Endothelial cell of umbilical vein (primary cell): Measurements from ENCODE around the gene ZNF892. TPM values are rescaled to one million over a fixed set of nuclear protein-coding genes. Genes with fewer than 3 reads are reported as not detected.

ENCODE experiments used
- BruUV-seq: library from RNA; stranded (reverse); fragments of 400-500 nt; replicated peaks from 2 replicates; lab custom pipeline; 2021; lab: Mats Ljungman, UMichigan
- CTCF ChIA-PET: fragments of 300-600, 350-600 bp; sonication (Branson Sonifier 250); formaldehyde crosslinking; loops from one replicate; lab custom pipeline; 2021; ENCODE audit warnings: antibody characterized with exemption, inconsistent platforms; lab: Charles Lee
- POLR2A ChIA-PET: fragments of 300-600, 350-600 bp; sonication (Branson Sonifier 250); formaldehyde crosslinking; loops from one replicate; lab custom pipeline; 2021; ENCODE audit warnings: antibody characterized with exemption, inconsistent platforms; lab: Charles Lee
- DNase-seq: peaks from one replicate; pipeline ENCODE4 v3.0.0-alpha.2; 2011; ENCODE audit warnings: low read depth, low spot score
- FAIRE-seq: peaks from 2 replicates; lab custom pipeline; 2011; peaks lifted over from hg19 to GRCh38; lab: Jason Lieb, UNC
- H2AFZ ChIP-seq: 2 replicates; pipeline ENCODE4 v1.6.0; 2012; ENCODE audit warnings: low read depth, low read length, control low read depth, inconsistent platforms
- H3K27ac ChIP-seq: 2 replicates; pipeline ENCODE4 v1.5.1; 2011; ENCODE audit warnings: low read depth, mild to moderate bottlenecking, control low read depth, low read length, moderate library complexity; ENCODE audit not compliant: insufficient read depth
- H3K27me3 ChIP-seq, 2 experiments: 2 replicates each; pipeline versions ENCODE4 v1.6.0 to v1.6.1; 2011; ENCODE audit warnings: low read length in 2 of 2, mixed read lengths in 1 of 2; ENCODE audit not compliant: control insufficient read depth in 2 of 2, insufficient read depth in 2 of 2
- H3K36me3 ChIP-seq, 2 experiments: 2 replicates in 1 of 2; 3 replicates in 1 of 2; pipeline ENCODE4 v1.5.1; 2011; ENCODE audit warnings: low read length in 2 of 2, mild to moderate bottlenecking in 1 of 2, moderate library complexity in 1 of 2; ENCODE audit not compliant: control insufficient read depth in 2 of 2, insufficient read depth in 2 of 2; ENCODE audit errors: extremely low read depth in 1 of 2
- H3K4me1 ChIP-seq: 3 replicates; pipeline ENCODE4 v1.5.1; 2011; ENCODE audit warnings: mild to moderate bottlenecking, low read length; ENCODE audit not compliant: control insufficient read depth, insufficient read depth; ENCODE audit errors: extremely low read depth
- H3K4me2 ChIP-seq: 2 replicates; pipeline ENCODE4 v1.6.1; 2011; ENCODE audit warnings: low read length, control low read depth, mixed read lengths; ENCODE audit not compliant: insufficient read depth
- H3K4me3 ChIP-seq, 3 experiments: fragments of 200-600 bp in 1 of 3; sonication (generic), shearing (Covaris generic) in 1 of 3; replicated peaks in 1 of 3; 2 replicates each; pipeline ENCODE4 v1.5.1; 2011 to 2016; ENCODE audit warnings: control low read depth in 3 of 3, low read length in 3 of 3, mild to moderate bottlenecking in 2 of 3, inconsistent platforms in 1 of 3, low read depth in 1 of 3, moderate library complexity in 1 of 3; ENCODE audit not compliant: insufficient read depth in 1 of 3
- H3K79me2 ChIP-seq: 2 replicates; pipeline ENCODE4 v1.6.0; 2012; ENCODE audit warnings: low read length, inconsistent platforms; ENCODE audit not compliant: control insufficient read depth, insufficient read depth
- H3K9ac ChIP-seq: replicated peaks from 2 replicates; pipeline ENCODE3; 2011; ENCODE audit warnings: low read length, control low read depth; ENCODE audit not compliant: insufficient read depth; ENCODE audit errors: extremely low read depth
- H3K9me1 ChIP-seq: replicated peaks from 3 replicates; pipeline ENCODE4 v1.6.0; 2011; ENCODE audit warnings: mild to moderate bottlenecking, low read length; ENCODE audit not compliant: control insufficient read depth, insufficient read depth; ENCODE audit errors: extremely low read depth
- H3K9me3 ChIP-seq: replicated peaks from 2 replicates; pipeline ENCODE4 v1.5.1; 2012; ENCODE audit warnings: low read length, inconsistent platforms; ENCODE audit not compliant: control insufficient read depth, insufficient read depth
- H4K20me1 ChIP-seq: replicated peaks from 2 replicates; pipeline ENCODE3; 2011; ENCODE audit warnings: mild to moderate bottlenecking, low read length; ENCODE audit not compliant: control insufficient read depth, insufficient read depth; ENCODE audit errors: extremely low read depth
- EZH2 ChIP-seq: IDR thresholded peaks from 2 replicates; pipeline ENCODE4 v1.6.1; 2012; ENCODE audit warnings: borderline replicate concordance, low read depth, mild to moderate bottlenecking, moderate library complexity, low read length, inconsistent platforms; ENCODE audit not compliant: severe bottlenecking
- FOS ChIP-seq: IDR thresholded peaks from 2 replicates; pipeline ENCODE4 v1.6.1; 2011; ENCODE audit warnings: mild to moderate bottlenecking, low read length, moderate library complexity, borderline replicate concordance; ENCODE audit not compliant: insufficient read depth
- GATA2 ChIP-seq: IDR thresholded peaks from 2 replicates; pipeline ENCODE4 v1.7.0; 2011; ENCODE audit warnings: low read depth, mild to moderate bottlenecking, moderate library complexity, mixed read lengths, low read length; ENCODE audit not compliant: insufficient read length, insufficient read depth
- JUN ChIP-seq: IDR thresholded peaks from 2 replicates; pipeline ENCODE4 v1.6.1; 2011; ENCODE audit warnings: borderline replicate concordance, low read depth; ENCODE audit not compliant: insufficient read length, insufficient read depth
- MAX ChIP-seq: IDR thresholded peaks from 2 replicates; pipeline ENCODE4 v1.6.1; 2011; ENCODE audit not compliant: insufficient read depth, insufficient read length
- MYC ChIP-seq: IDR thresholded peaks from one replicate; pipeline ENCODE4 v1.6.1; 2011; ENCODE audit warnings: mild to moderate bottlenecking, low read depth, low read length
- POLR2A ChIP-seq: IDR thresholded peaks from 2 replicates; pipeline ENCODE4 v1.6.1; 2012; ENCODE audit warnings: low read depth, mild to moderate bottlenecking, control low read depth, low read length
- POLR2AphosphoS5 ChIP-seq: IDR thresholded peaks from 2 replicates; pipeline ENCODE4 v1.6.1; 2012; ENCODE audit warnings: low read depth, mild to moderate bottlenecking, control low read depth, low read length, moderate library complexity; ENCODE audit not compliant: insufficient read depth
- dilution Hi-C: fragments of 300-500 bp; cut with MboI; formaldehyde crosslinking; loops from one replicate; pipeline ENCODE4 v1.15.0; 2019; ENCODE audit warnings: low sequenced_read_pairs; ENCODE audit not compliant: extremely low pct_ligation_motif_present
- intact Hi-C: fragments of 100-400 bp; cut with micrococcal nuclease; formaldehyde crosslinking; loops from one replicate; pipeline ENCODE4 v1.10.0; 2022
- polyA plus RNA-seq, 4 experiments: library from polyadenylated mRNA; depleted of rRNA in 3 of 4; stranded (reverse) in 3 of 4; unstranded in 1 of 4; fragments of >200 nt; gene quantifications; 2 replicates each; pipeline versions ENCODE4 v1.2.1 to v1.2.3, GENCODE V29; 2011 to 2012; ENCODE audit warnings: missing spikeins in 1 of 4
- total RNA-seq: library from RNA; stranded (reverse); gene quantifications from 2 replicates; pipeline ENCODE4 v1.2.3, GENCODE V29; 2021
- TF ChIP-seq, protein P1 (sequence below), 2 donors: IDR thresholded peaks; 1 replicate in 1 of 2; 2 replicates in 1 of 2; pipeline ENCODE4 v1.5.1; 2011; ENCODE audit warnings: low read length in 2 of 2, mild to moderate bottlenecking in 2 of 2, moderate library complexity in 2 of 2, control low read depth in 1 of 2, inconsistent platforms in 1 of 2, low read depth in 1 of 2; ENCODE audit not compliant: insufficient read depth in 1 of 2; ENCODE audit errors: extremely low read depth in 1 of 2

The ZNF892 gene
- total and polyA plus RNA-seq, 2 donors (not counting 3 experiments of a cell fraction or from before 2014, with no cell fraction given): 0.65 to 3.7 TPM

DNA sequence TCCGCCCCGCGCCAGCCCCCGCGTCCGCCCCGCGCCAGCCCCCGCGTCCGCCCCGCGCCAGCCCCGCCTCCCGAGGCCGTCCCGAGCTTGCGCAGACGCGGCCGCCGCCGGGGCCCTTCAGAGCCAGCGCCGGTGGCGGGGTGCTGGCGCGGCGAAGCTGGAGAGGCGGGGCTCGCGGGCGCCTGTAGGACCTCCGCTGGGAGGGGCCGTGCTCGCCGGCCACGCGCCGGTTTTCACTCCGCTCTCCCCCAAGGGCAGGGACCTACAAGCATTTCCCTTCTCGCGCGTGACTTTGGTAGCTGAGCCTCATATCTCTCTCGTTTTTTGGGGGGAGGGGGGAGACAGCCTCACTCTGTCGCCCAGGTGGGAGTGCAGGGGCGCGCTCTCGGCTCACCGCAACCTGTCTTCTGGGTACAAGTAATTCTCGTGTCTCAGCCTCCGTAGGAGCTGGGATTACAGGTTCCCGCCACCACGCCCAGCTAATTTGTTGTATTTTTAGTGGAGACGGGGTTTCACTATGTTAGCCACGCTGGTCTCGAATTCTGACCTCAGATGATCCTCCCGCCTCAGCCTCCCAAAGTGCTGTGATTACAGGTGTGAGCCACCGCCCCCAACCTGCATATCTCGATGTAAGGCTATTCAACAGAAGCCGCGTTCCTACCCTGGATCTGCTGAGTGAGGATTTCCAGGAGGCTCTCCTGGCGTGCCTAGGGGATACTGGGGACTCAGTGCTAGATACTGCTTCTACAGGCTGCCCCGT is 47.5 kb upstream of the ZNF892 start, which contains the start of gene ZNF514:
Gene ZNF514, minus strand, starts transcription at position 159 of the 760 bp plus-strand sequence. CDS start 6,595 bp downstream, outside the sequence.
- Histone ChIP-seq H2AFZ (peak within 1 kb of the TSS; percentile 94), H3K79me2 (no peaks in the 10 kb centered on the region), H3K27me3 (no peaks in the 10 kb centered on the region), H3K4me3 (peak within 1 kb of the TSS; percentile 47 to 82 (median 68)), H3K27ac (no peak within 1 kb of the TSS), H3K9me3 (no peaks in the 10 kb centered on the region), H3K4me2 (peak within 1 kb of the TSS; percentile 85), H3K9me1 (no peaks in the 10 kb centered on the region), H3K4me1 (peaks cover 11% of the 10 kb centered on the region), H4K20me1 (no peaks in the 10 kb centered on the region), H3K9ac (peak within 1 kb of the TSS; percentile 67), H3K36me3 (peaks cover 0 to 6% of the 10 kb centered on the region in 2 experiments)
- ChIA-PET CTCF (interaction anchor here (1.6 kb wide), 1 partner anchor 38 kb away, joined by 8 read pairs; the partner anchor contains the start of gene MRPS5), POLR2A (interaction anchor here (1.8 kb wide), 1 partner anchor 38 kb away, joined by 5 read pairs; the partner anchor contains the start of gene MRPS5)
- DNase-seq (peak; percentile 54), FAIRE-seq (peak; percentile 49)
- BruUV-seq: TSS peak; percentile 14
- TF ChIP-seq POLR2AphosphoS5: no peak
- TF ChIP-seq MAX: no peak
- TF ChIP-seq GATA2: no peak
- no peak for TF ChIP-seq MYC
- no peak for TF ChIP-seq EZH2
- no peak for TF ChIP-seq FOS
- TF ChIP-seq, protein P1, sequence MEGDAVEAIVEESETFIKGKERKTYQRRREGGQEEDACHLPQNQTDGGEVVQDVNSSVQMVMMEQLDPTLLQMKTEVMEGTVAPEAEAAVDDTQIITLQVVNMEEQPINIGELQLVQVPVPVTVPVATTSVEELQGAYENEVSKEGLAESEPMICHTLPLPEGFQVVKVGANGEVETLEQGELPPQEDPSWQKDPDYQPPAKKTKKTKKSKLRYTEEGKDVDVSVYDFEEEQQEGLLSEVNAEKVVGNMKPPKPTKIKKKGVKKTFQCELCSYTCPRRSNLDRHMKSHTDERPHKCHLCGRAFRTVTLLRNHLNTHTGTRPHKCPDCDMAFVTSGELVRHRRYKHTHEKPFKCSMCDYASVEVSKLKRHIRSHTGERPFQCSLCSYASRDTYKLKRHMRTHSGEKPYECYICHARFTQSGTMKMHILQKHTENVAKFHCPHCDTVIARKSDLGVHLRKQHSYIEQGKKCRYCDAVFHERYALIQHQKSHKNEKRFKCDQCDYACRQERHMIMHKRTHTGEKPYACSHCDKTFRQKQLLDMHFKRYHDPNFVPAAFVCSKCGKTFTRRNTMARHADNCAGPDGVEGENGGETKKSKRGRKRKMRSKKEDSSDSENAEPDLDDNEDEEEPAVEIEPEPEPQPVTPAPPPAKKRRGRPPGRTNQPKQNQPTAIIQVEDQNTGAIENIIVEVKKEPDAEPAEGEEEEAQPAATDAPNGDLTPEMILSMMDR (IDR thresholded peaks at IDR 0.05; ENCODE audit: extremely low read depth in 1 of 2, insufficient read depth in 1 of 2, low read depth in 1 of 2, low read length in 2 of 2): no peak
- no peak for TF ChIP-seq POLR2A
- no peak for TF ChIP-seq JUN
- dilution Hi-C loops: no loop called here
- intact Hi-C loops: no loop called here
